OCI-LY3 (cell line): ENCODE data around the gene ZNF324B.
"Not testable (repeated sequence)": the region's sequence is repeated elsewhere in the genome, so short reads cannot be mapped to it uniquely, and the experiment has no call there.

Experiments used
- EZH2phosphoT487 ChIP-seq: fragments of 200-600 bp; shearing (Covaris generic); IDR thresholded peaks from 2 replicates; pipeline ENCODE4 v1.6.1; 2018; ENCODE audit warnings: antibody characterized with exemption, mixed run types, low read depth
- TF ChIP-seq, protein P1 (sequence below): fragments of 200-600, 300-600 bp; sonication (generic); IDR thresholded peaks from 2 replicates; pipeline ENCODE4 v1.5.1; 2014; ENCODE audit warnings: antibody characterized with exemption, low read length, low read depth

DNA sequence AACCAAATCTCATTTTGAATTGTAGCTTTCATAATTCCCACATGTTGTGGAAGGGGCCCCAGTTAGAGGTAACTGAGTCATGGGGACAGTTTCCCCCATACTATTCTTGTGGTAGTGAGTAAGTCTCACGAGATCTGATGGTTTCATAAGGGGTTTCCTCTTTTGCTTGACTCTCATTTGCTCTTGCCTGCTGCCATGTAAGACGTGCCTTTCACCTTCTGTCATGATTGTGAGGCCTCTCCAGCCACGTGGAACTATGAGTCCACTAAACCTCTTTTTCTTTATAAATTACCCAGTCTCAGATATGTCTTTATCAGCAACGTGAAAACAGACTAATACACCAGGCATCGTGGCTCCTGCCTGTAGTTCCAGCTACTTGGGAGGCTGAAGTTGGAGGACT lies 1.4 kb upstream of the ZNF324B start:
- TF ChIP-seq, protein P1, sequence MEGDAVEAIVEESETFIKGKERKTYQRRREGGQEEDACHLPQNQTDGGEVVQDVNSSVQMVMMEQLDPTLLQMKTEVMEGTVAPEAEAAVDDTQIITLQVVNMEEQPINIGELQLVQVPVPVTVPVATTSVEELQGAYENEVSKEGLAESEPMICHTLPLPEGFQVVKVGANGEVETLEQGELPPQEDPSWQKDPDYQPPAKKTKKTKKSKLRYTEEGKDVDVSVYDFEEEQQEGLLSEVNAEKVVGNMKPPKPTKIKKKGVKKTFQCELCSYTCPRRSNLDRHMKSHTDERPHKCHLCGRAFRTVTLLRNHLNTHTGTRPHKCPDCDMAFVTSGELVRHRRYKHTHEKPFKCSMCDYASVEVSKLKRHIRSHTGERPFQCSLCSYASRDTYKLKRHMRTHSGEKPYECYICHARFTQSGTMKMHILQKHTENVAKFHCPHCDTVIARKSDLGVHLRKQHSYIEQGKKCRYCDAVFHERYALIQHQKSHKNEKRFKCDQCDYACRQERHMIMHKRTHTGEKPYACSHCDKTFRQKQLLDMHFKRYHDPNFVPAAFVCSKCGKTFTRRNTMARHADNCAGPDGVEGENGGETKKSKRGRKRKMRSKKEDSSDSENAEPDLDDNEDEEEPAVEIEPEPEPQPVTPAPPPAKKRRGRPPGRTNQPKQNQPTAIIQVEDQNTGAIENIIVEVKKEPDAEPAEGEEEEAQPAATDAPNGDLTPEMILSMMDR = not testable (repeated sequence)
- TF ChIP-seq EZH2phosphoT487 = not testable (repeated sequence)
